HPDE6-E6E7 (cell line): Measurements from ENCODE around the gene PGBD2.
"Not testable (repeated sequence)": the region's sequence is repeated elsewhere in the genome, so short reads cannot be mapped to it uniquely, and the experiment has no call there.

Experiments used
- DNase-seq: peaks from one replicate; pipeline ENCODE4 v3.0.0; 2011; ENCODE audit warnings: missing footprints; ENCODE audit errors: extremely low spot score

Gene PGBD2

DNA sequence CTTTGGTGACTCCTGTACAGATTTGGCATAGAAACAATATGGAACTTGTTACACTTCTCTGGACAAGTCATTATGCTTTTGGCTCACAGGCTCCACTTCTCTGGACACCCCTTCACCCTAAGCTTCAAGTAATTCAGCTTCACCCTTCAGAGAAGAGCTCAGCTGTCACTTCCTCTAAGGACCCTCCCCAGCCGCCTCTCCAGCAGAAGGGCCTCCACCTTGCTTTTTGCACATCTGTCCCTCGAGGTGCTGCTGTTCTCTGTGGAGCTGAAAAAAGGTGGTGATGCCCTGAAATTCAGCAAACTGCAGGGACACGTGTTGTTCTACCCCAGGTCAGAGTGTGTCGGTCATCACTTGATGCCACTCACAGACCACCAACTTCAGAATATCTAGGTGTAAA is 19.8 kb downstream of the PGBD2 start:
- DNase-seq: not testable (repeated sequence)

DNA sequence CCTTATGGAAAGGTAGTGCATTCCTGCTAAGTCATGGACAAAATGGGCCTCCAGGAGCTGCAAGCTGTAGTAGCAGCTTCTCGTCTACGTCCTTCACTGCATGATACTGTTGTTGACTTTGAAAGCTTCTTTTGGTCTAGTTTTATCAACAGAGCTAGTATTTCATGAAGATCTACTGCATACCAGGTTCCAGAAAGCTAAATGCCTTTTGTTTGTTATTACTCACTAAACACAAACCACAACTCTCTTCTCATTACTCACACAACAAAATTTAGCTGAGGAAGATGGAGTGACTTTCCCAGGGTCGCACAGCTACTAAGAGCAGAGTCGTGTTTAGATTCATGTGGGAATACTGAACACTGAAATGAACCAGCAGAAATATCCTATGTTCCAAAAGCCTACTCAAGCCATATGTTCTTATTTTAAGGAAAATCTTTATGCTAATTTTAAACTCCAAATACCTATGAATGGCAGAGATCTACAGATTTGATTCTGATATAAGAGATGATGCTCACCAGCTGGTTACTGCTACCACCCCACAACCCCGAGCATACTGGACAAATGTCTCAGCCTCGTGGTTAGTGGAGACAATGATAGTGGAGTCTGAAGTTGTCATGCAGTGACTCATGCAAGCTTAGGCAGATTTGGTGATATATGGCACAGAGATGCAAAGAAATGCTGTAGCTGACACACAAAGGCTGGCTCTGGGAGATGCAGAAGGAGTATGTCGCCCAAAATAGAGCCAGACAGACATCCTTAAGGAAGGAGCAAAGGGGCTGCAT is 20.6 kb downstream of the PGBD2 start:
- DNase-seq: no peak

DNA sequence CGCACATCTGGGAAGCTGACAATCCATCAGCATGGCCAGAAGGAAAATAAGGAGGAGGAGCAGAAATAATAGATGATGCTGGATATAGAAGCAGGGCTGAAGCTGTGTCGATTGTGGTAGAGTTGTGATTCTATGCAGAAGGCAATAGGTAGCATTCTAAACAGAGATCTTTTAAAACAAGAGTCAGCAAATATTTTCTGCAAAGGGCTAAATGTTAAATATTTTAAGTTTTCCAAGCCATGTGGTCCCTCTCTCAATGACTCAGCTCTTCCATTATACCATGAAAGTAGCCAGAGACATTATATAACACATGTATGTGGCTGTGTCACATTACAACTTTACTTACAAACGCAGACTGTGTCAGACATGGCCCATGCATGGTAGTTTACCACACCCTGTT is 21.2 kb downstream of the PGBD2 start:
- DNase-seq: not testable (repeated sequence)

DNA sequence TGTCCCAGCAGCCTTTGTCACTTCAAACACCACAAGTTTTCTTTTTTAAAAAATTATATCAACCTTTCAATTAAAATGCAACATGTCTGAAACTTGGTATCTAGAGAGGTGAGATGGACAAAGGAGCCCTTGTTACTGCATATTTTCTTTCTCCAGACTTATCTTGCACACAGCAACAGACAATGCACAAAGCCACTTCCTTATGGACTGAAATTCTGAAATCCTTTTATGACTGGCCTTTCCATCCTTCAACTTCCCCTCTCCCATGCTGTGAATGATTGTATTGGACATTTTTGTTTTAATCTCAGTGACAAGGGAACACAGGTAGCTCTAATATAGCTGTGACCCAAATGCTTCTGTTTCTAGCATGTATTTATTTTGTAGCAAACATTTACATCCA is 22.1 kb downstream of the PGBD2 start:
- not testable (repeated sequence) for DNase-seq

DNA sequence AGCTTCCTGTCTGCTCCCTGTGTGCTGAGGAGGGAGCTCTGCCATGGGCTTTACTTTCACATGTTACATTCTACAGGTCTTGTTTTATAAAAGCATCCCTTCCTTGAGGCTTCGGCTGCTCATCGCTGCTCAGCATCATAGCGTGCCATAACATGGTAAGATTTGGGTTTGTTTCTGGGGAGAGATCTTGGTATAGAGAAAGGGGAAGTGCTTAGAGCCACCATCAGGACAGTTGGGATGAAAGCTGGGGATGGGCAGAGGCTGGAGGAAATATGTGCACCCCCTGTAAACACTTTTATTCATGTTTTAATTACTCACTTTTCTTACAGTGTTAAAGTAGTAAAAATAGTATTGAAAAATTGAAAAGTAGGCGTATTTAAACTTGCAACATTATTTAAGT is 24.0 kb downstream of the PGBD2 start:
- not testable (repeated sequence) for DNase-seq

DNA sequence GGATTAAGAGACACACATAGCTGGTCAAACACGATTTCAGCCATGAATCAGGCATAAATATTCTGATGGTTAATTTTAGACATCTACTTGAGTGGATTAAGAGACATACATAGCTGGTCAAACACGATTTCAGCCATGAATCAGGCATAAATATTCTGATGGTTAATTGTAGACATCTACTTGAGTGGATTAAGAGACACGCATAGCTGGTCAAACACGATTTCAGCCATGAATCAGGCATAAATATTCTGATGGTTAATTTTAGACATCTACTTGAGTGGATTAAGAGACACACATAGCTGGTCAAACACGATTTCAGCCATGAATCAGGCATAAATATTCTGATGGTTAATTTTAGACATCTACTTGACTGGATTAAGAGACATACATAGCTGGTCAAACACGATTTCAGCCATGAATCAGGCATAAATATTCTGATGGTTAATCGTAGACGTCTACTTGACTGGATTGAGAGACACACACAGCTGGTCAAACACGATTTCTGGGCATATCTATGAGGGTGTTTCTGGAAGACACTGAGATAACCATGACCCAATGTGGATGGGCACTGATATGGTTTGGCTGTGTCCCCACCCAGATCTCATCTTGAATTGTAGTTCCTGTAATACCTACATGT is 32.3 kb downstream of the PGBD2 start:
- DNase-seq: not testable (repeated sequence)

DNA sequence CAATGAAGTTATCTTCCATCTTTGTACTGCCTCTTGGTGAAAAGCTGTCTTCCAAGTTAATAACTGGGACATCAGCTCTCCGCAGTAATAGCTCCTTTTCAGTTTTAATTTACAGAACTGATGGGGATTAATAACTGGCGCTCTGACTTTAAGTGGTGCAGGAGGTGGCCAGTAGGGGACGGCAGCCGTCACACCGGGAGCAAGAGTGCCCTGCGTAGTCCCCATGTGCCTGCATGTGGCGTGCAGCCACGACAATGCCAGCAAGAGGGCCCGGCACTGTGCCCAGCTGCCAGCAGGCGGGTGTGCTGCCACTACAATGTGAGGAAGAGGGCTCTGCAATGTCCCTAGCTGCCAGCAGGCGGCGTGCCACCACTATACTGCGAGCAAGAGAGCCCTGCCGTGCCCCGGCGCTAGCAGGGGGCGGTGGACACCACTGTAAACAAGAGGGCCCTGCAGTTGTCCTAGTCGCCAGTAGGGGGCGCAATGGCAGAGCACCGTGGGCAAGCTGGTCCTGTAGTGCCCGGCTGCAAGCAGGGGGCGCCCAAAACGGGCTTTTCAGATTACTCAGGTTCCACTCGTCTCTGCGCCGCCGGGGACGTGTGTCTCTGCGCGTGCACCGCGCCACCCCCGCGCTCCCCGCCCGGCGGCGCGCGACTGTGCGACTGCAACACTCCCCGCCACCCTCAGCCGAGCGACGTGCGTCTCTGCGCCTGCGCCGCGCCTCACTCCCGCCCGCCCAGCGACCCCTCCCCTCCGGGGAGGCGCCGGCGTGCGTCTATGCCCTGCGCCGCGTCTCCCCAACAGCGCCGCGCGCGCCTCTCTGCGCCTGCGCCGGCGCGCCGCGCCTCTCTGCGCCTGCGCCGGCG is 38.3 kb downstream of the PGBD2 start:
- DNase-seq: not testable (repeated sequence)

DNA sequence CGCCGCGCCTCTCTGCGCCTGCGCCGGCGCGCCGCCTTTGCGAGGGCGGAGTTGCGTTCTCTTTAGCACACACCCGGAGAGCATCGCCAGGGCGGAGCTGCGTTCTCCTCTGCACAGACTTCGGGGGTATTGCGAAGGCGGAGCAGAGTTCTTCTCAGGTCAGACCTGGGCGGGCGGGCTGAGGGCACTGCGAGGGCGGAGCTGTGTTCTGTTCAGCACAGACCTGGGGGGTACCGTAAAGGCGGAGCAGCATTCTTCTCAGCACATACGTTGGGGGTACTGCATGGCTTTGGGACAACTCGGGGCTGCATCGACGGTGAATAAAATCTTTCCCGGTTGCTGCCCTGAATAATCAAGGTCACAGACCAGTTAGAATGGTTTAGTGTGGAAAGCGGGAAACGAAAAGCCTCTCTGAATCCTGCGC is 39.0 kb downstream of the PGBD2 start:
- DNase-seq: not testable (repeated sequence)

DNA sequence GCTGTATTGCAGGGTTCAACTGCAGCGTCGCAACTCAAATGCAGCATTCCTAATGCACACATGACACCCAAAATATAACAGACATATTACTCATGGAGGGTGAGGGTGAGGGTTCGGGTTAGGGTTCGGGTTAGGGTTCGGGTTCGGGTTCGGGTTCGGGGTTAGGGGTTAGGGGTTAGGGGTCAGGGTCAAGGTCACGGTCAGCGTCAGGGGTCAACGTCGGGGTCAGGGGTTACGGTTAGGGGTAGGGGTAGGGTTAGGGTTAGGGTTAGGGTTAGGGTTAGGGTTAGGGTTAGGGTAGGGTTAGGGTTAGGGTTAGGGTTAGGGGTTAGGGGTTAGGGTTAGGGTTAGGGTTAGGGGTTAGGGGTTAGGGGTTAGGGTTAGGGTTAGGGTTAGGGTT is 39.4 kb downstream of the PGBD2 start:
- not testable (repeated sequence) for DNase-seq

DNA sequence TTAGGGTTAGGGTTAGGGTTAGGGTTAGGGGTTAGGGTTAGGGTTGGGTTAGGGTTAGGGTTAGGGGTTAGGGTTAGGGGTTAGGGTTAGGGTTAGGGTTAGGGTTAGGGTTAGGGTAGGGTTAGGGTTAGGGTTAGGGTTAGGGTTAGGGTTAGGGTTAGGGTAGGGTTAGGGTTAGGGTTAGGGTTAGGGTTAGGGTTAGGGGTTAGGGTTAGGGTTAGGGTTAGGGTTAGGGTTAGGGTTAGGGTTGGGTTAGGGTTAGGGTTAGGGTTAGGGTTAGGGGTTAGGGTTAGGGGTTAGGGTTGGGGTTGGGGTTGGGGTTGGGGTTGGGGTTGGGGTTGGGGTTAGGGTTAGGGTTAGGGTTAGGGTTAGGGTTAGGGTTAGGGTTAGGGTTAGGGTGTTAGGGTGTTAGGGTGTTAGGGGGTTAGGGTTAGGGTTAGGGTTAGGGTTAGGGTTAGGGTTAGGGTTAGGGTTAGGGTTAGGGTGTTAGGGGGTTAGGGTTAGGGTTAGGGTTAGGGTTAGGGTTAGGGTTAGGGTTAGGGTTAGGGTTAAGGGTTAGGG is 39.9 kb downstream of the PGBD2 start:
- not testable (repeated sequence) for DNase-seq
